ENCODE data around the gene SOX15.
A peak's percentile ranks its signal among the peaks of the same experiment; 100 is the strongest.

Gene SOX15

DNA sequence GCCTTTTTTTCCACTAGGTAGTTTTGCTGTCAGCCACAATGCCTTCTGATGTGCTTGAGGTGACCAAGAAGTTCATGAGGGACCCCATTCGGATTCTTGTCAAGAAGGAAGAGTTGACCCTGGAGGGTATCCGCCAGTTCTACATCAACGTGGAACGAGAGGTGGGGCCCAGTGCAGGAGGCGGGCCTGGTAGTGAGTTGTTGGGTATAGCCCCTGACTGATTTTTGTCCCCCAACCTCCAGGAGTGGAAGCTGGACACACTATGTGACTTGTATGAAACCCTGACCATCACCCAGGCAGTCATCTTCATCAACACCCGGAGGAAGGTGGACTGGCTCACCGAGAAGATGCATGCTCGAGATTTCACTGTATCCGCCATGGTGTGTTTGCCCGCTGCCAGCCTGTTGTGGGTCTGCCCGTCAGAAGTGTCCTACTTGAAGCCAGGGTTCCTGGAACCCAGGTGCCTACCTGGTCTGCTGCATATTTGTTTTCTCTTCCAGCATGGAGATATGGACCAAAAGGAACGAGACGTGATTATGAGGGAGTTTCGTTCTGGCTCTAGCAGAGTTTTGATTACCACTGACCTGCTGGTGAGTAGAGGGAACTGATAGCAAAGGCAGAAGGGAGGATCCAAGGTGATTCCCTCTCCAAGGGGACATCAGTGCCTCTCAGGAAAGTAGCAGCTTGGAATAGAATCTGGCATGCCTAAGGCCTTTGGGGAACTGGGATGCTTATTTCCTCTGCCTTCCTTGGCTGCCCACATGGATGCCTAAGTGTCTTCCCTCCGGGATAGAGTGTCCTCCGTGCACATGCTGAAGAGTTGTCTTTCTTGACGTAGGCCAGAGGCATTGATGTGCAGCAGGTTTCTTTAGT lies 12.3 kb downstream of the SOX15 start:
- DNase-seq = no peak

DNA sequence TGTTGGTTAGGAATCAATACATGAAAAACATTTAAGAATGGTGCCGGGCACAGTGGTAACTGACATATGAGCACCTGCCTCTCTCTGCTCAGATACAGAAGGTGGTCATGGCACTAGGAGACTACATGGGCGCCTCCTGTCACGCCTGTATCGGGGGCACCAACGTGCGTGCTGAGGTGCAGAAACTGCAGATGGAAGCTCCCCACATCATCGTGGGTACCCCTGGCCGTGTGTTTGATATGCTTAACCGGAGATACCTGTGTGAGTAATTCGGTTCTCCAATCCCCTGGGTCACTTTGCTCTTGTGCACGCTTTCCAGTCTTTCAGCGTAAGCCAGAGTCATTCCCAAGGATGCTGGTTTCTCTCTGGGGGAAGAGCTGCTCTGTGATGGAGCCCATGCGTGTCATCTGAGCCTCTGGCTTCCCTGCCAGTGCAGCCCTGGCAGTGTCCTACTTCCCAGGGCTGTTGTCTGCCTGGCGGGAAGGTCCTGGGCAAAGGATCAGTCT lies 13.4 kb downstream of the SOX15 start:
- DNase-seq = peak in 1 of 14 donors; percentile 40

GRCh38 chr17:7575959-7576358 lies 13.9 kb downstream of the SOX15 start:
- no peak for DNase-seq

DNA sequence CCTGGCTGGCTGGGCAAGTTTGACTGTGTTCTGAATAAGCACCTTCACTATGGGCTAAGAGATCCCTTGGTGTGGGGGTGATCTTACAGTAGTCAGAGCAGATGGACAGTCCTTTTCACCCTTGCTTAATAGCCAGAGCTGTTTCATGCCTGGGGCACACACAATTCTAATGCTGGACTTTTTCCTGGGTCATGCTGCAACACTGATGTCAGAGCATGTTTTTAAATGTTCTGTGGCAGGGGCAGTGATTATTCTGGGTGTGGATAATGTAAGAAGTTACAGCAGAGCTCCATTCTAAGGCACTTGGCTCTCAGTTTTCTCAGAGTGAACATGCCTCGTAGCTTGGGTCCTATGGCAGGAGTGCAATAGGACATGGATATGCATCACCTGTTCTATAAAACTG lies 14.4 kb downstream of the SOX15 start:
- DNase-seq = no peak

DNA sequence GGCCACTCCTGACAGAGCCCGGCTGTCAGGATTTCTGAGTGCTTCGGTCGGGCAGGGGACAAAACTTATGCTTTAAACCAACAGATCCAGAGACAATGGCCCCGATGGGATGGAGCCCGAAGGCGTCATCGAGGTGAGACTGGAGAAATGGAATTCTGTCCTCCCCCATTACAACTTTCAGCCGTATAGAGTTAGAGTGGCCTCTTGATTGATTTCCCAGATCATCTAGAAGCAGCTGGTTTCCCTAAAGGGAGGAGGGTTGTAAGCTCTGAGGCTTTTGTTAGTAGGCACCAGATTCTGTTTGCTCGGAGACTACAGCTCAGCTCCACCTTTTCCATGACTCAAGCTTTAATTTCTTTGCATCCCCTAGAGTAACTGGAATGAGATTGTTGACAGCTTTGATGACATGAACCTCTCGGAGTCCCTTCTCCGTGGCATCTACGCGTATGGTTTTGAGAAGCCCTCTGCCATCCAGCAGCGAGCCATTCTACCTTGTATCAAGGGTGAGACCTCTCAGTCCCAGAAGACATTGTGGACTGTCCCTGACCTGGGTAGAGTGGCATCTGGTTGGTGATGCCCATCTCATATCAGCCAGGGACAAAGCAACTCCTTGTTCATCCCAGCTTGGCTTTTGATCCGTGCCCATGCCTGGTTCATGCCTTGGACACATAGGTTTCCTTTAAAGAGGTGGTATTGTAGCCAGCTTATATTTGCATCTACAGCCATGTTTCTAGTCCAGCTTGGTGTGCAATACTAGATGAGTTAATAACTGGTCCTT lies 15.5 kb downstream of the SOX15 start:
- no peak for DNase-seq

- DNase-seq = peak; percentile 55 to 95 (median 82)
Measured at GRCh38 chr17:7573324-7574080, 16.4 kb downstream of the SOX15 start.

DNA sequence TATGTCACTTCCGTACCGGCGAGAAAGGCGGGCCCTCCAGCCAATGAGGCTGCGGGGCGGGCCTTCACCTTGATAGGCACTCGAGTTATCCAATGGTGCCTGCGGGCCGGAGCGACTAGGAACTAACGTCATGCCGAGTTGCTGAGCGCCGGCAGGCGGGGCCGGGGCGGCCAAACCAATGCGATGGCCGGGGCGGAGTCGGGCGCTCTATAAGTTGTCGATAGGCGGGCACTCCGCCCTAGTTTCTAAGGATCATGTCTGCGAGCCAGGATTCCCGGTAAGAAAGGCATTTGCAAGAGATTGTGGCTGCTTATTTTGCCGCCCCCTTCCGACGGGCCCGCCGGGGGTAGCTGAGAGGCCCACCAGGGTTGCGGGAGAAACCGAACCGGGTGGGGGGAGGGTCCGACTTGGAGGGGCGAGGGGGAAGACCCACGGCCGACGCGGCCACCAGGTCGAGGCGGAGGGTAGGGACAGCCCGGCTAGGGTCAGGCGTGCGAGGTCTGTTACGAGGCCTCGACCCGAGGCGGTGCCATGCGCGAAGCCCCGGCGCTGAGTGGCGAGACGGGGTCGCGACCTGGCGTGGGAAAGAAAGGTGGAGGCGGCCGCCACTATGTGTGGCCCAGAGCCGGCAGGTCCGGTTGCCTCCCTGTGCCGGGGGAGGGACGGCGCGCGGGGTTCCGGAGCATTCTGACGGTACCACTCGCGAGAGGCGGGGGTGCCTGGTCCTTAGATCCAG lies 17.1 kb downstream of the SOX15 start:
- peak; percentile 87 to 100 (median 98) for DNase-seq

GRCh38 chr17:7572338-7572587 lies 17.6 kb downstream of the SOX15 start:
- DNase-seq = no peak

GRCh38 chr17:7570351-7570750 lies 19.5 kb downstream of the SOX15 start:
- no peak for DNase-seq

DNA sequence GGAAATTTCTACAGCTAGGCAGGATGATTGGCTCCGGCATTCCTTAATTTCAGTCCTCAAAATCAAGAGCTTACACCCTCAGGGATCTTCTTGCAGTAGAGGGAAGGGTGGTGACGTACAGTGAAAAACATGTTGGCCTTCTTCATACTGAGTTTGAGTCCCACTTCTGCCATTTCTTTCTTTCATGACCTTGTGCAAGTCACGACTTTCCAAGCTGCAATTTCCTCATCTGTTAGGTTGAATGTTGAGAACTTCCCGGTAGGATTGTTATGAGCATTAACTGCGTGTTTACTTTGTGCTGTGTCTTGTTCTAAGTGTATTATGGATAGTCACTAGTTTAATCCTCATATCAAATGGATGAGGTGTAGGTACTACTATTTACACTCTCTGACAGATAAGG lies 20.3 kb downstream of the SOX15 start:
- no peak for DNase-seq

DNA sequence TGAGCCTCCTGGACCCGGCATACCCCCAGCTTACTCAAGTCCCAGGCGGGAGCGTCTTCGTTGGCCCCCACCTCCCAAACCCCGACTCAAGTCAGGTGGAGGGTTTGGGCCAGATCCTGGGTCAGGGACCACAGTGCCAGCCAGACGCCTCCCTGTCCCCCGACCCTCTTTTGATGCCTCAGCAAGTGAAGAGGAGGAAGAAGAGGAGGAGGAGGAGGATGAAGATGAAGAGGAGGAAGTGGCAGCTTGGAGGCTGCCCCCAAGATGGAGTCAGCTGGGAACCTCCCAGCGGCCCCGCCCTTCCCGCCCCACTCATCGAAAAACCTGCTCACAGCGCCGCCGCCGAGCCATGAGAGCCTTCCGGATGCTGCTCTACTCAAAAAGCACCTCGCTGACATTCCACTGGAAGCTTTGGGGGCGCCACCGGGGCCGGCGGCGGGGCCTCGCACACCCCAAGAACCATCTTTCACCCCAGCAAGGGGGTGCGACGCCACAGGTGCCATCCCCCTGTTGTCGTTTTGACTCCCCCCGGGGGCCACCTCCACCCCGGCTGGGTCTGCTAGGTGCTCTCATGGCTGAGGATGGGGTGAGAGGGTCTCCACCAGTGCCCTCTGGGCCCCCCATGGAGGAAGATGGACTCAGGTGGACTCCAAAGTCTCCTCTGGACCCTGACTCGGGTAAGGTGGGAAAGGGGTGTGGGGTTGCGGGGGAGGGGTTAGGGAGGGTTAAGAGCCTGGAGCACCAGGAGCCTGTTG lies 26.6 kb downstream of the SOX15 start:
- no peak for DNase-seq

DNA sequence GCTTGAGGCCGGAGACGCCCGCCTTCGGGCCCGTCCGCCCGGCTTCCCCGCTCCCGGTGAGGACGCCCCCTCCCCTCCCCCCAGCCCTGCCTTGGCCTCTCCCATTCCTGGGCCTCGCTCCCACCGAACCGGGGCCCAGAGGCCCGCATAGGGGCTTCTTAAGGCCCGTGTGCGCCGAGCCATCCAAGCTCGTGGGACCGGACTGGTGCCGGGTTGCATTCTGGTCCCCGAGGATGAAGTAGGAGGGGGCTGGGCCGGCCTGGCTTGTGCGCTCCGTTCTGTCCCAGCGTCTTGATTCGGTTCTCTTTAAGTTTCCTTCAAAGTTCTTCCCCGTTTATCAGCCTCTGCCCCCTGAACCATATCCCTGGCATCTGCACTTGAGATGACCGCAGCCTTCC lies 27.7 kb downstream of the SOX15 start:
- DNase-seq = no peak

GRCh38 chr17:7561589-7562207 lies 28.2 kb downstream of the SOX15 start, which contains the start of gene SENP3:
Gene SENP3 (plus strand): TSS chr17:7561919. CDS start chr17:7563077, 1,158 bp downstream.
- peak; percentile 38 to 95 (median 82) for DNase-seq

DNA sequence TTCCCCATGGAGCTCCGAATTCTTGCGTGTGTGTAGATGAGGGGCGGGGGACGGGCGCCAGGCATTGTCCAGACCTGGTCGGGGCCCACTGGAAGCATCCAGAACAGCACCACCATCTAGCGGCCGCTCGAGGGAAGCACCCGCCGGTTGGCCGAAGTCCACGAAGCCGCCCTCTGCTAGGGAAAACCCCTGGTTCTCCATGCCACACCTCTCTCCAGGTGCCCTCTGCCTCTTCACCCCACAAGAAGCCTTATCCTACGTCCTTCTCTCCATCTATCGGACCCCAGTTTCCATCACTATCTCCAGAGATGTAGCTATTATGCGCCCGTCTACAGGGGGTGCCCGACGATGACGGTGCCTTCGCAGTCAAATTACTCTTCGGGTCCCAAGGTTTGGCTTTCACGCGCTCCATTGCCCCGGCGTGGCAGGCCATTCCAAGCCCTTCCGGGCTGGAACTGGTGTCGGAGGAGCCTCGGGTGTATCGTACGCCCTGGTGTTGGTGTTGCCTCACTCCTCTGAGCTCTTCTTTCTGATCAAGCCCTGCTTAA lies 28.8 kb downstream of the SOX15 start:
- peak in 12 of 14 donors; percentile 57 to 86 (median 78) for DNase-seq

- peak in 1 of 14 donors; percentile 37 for DNase-seq
Measured at GRCh38 chr17:7560172-7561027, 29.5 kb downstream of the SOX15 start.

GRCh38 chr17:7559320-7560171 lies 30.3 kb downstream of the SOX15 start:
- no peak for DNase-seq

- peak in 6 of 14 donors; percentile 62 to 86 (median 78) for DNase-seq
Measured at GRCh38 chr17:7558544-7559319, 31.2 kb downstream of the SOX15 start, which contains the start of gene TNFSF13. Gene TNFSF13 (plus strand): TSS chr17:7558750. CDS start chr17:7559040, 290 bp downstream.

All from C1 segment of cervical spinal cord (tissue), 14 donors.